Neuron (in vitro differentiated cells): ENCODE results near the gene ATXN10.
"Not testable (repeated sequence)": the region's sequence is repeated elsewhere in the genome, so short reads cannot be mapped to it uniquely, and the experiment has no call there.

ENCODE experiments used
- H2AFZ ChIP-seq: one replicate; pipeline ENCODE4 v1.6.1; 2013; ENCODE audit warnings: low read depth, mild to moderate bottlenecking, inconsistent platforms, low read length, moderate library complexity
- H3K27me3 ChIP-seq: one replicate; pipeline ENCODE4 v1.6.1; 2013; ENCODE audit warnings: low read length; ENCODE audit not compliant: insufficient read depth
- H3K36me3 ChIP-seq: one replicate; pipeline ENCODE4 v1.6.1; 2013; ENCODE audit warnings: low read length; ENCODE audit not compliant: insufficient read depth
- H3K4me1 ChIP-seq: one replicate; pipeline ENCODE4 v1.6.1; 2013; ENCODE audit warnings: low read length; ENCODE audit not compliant: insufficient read depth
- H3K4me3 ChIP-seq: 2 replicates; pipeline ENCODE4 v1.5.1; 2013; ENCODE audit warnings: mild to moderate bottlenecking, low read length, moderate library complexity
- H3K9me3 ChIP-seq: one replicate; pipeline ENCODE4 v1.6.1; 2013; ENCODE audit warnings: low read length

The ATXN10 gene

GRCh38 chr22:45783690-45784089, 112.1 kb downstream of the ATXN10 start:
- Histone ChIP-seq H3K4me1 (no peaks in the 10 kb centered on the region), H2AFZ (no peak overlapping the region), H3K27me3 (no peaks in the 10 kb centered on the region), H3K4me3 (no peak overlapping the region), H3K36me3 (peaks cover 5% of the 10 kb centered on the region), H3K9me3 (no peaks in the 10 kb centered on the region)

GRCh38 chr22:45784357-45785277, 113.0 kb downstream of the ATXN10 start:
- Histone ChIP-seq H3K4me3 (no peak overlapping the region), H3K9me3 (peaks cover 2% of the 10 kb centered on the region), H2AFZ (no peak overlapping the region), H3K36me3 (peaks cover 3% of the 10 kb centered on the region), H3K4me1 (no peaks in the 10 kb centered on the region), H3K27me3 (no peaks in the 10 kb centered on the region)

- Histone ChIP-seq H3K9me3 (peaks cover 2% of the 10 kb centered on the region), H3K4me3 (no peak overlapping the region), H3K4me1 (no peaks in the 10 kb centered on the region), H3K36me3 (peaks cover 3% of the 10 kb centered on the region), H3K27me3 (no peaks in the 10 kb centered on the region), H2AFZ (no peak overlapping the region)
These were observed 113.8 kb downstream of the ATXN10 start for GRCh38 chr22:45785458-45785857.

- Histone ChIP-seq H3K4me3 (no peak overlapping the region), H3K27me3 (no peaks in the 10 kb centered on the region), H3K9me3 (peaks cover 2% of the 10 kb centered on the region), H3K36me3 (no peaks in the 10 kb centered on the region), H2AFZ (no peak overlapping the region), H3K4me1 (no peaks in the 10 kb centered on the region)
These were observed 115.1 kb downstream of the ATXN10 start for GRCh38 chr22:45786726-45787125.

GRCh38 chr22:45787759-45788158, 116.1 kb downstream of the ATXN10 start:
- H3K4me1 ChIP-seq = peaks cover 4% of the 10 kb centered on the region
- no peak overlapping the region for H2AFZ ChIP-seq
- peaks cover 2% of the 10 kb centered on the region for H3K9me3 ChIP-seq
- peaks cover 2% of the 10 kb centered on the region for H3K36me3 ChIP-seq
- H3K27me3 ChIP-seq = no peaks in the 10 kb centered on the region
- no peak overlapping the region for H3K4me3 ChIP-seq

- Histone ChIP-seq H2AFZ (no peak overlapping the region), H3K27me3 (no peaks in the 10 kb centered on the region), H3K4me1 (peaks cover 6% of the 10 kb centered on the region), H3K4me3 (no peak overlapping the region), H3K9me3 (peaks cover 3% of the 10 kb centered on the region), H3K36me3 (peaks cover 3% of the 10 kb centered on the region)
These were observed 116.9 kb downstream of the ATXN10 start for GRCh38 chr22:45788522-45788921.

- Histone ChIP-seq H2AFZ (no peak overlapping the region), H3K4me1 (peaks cover 6% of the 10 kb centered on the region), H3K4me3 (no peak overlapping the region), H3K9me3 (peaks cover 6% of the 10 kb centered on the region), H3K36me3 (peaks cover 6% of the 10 kb centered on the region), H3K27me3 (no peaks in the 10 kb centered on the region)
These were observed 118.8 kb downstream of the ATXN10 start for GRCh38 chr22:45790401-45790800.

GRCh38 chr22:45793161-45793560, 121.5 kb downstream of the ATXN10 start:
- H3K9me3 ChIP-seq = peaks cover 19% of the 10 kb centered on the region
- no peak overlapping the region for H3K4me3 ChIP-seq
- H3K4me1 ChIP-seq = peaks cover 6% of the 10 kb centered on the region
- H3K27me3 ChIP-seq = no peaks in the 10 kb centered on the region
- H3K36me3 ChIP-seq = peaks cover 25% of the 10 kb centered on the region
- no peak overlapping the region for H2AFZ ChIP-seq

GRCh38 chr22:45793892-45794291, 122.3 kb downstream of the ATXN10 start:
- Histone ChIP-seq H3K9me3 (peaks cover 23% of the 10 kb centered on the region), H2AFZ (no peak overlapping the region), H3K27me3 (no peaks in the 10 kb centered on the region), H3K36me3 (peaks cover 32% of the 10 kb centered on the region), H3K4me1 (peaks cover 6% of the 10 kb centered on the region), H3K4me3 (no peak overlapping the region)

- H3K4me3 ChIP-seq, H3K27me3 ChIP-seq, H2AFZ ChIP-seq, H3K4me1 ChIP-seq: not testable (repeated sequence)
- Histone ChIP-seq H3K9me3 (peaks cover 21% of the 10 kb centered on the region), H3K36me3 (peaks cover 32% of the 10 kb centered on the region)
These were observed 124.4 kb downstream of the ATXN10 start for GRCh38 chr22:45796009-45796408.

GRCh38 chr22:45799291-45799690, 127.7 kb downstream of the ATXN10 start:
- Histone ChIP-seq H2AFZ (no peak overlapping the region), H3K4me3 (no peak overlapping the region), H3K4me1 (no peaks in the 10 kb centered on the region), H3K36me3 (peaks cover 29% of the 10 kb centered on the region), H3K9me3 (peaks cover 20% of the 10 kb centered on the region), H3K27me3 (no peaks in the 10 kb centered on the region)

- Histone ChIP-seq H3K4me3 (no peak overlapping the region), H3K9me3 (peaks cover 10% of the 10 kb centered on the region), H3K4me1 (no peaks in the 10 kb centered on the region), H3K36me3 (peaks cover 18% of the 10 kb centered on the region), H3K27me3 (no peaks in the 10 kb centered on the region), H2AFZ (no peak overlapping the region)
These were observed 130.4 kb downstream of the ATXN10 start for GRCh38 chr22:45802054-45802453.

- H3K36me3 ChIP-seq = peaks cover 23% of the 10 kb centered on the region
- H3K4me3 ChIP-seq = no peak overlapping the region
- H3K27me3 ChIP-seq = no peaks in the 10 kb centered on the region
- no peak overlapping the region for H2AFZ ChIP-seq
- H3K9me3 ChIP-seq = peaks cover 5% of the 10 kb centered on the region
- H3K4me1 ChIP-seq = no peaks in the 10 kb centered on the region
These were observed 132.8 kb downstream of the ATXN10 start for GRCh38 chr22:45804319-45804985.
